Endothelial cell of umbilical vein (primary cell): Measurements from ENCODE around the gene EFCAB5. TPM values are rescaled to one million over a fixed set of nuclear protein-coding genes. Genes with fewer than 3 reads are reported as not detected.
A peak's percentile ranks its signal among the peaks of the same experiment; 100 is the strongest.

ENCODE experiments used
- BruUV-seq: library from RNA; stranded (reverse); fragments of 400-500 nt; replicated peaks from 2 replicates; lab custom pipeline; 2021; lab: Mats Ljungman, UMichigan
- CTCF ChIA-PET: fragments of 300-600, 350-600 bp; sonication (Branson Sonifier 250); formaldehyde crosslinking; loops from one replicate; lab custom pipeline; 2021; ENCODE audit warnings: antibody characterized with exemption, inconsistent platforms; lab: Charles Lee
- POLR2A ChIA-PET: fragments of 300-600, 350-600 bp; sonication (Branson Sonifier 250); formaldehyde crosslinking; loops from one replicate; lab custom pipeline; 2021; ENCODE audit warnings: antibody characterized with exemption, inconsistent platforms; lab: Charles Lee
- DNase-seq: peaks from one replicate; pipeline ENCODE4 v3.0.0-alpha.2; 2011; ENCODE audit warnings: low read depth, low spot score
- FAIRE-seq: peaks from 2 replicates; lab custom pipeline; 2011; peaks lifted over from hg19 to GRCh38; lab: Jason Lieb, UNC
- H2AFZ ChIP-seq: 2 replicates; pipeline ENCODE4 v1.6.0; 2012; ENCODE audit warnings: low read depth, low read length, control low read depth, inconsistent platforms
- H3K27ac ChIP-seq: 2 replicates; pipeline ENCODE4 v1.5.1; 2011; ENCODE audit warnings: low read depth, mild to moderate bottlenecking, control low read depth, low read length, moderate library complexity; ENCODE audit not compliant: insufficient read depth
- H3K27me3 ChIP-seq, 2 experiments: 2 replicates each; pipeline versions ENCODE4 v1.6.0 to v1.6.1; 2011; ENCODE audit warnings: low read length in 2 of 2, mixed read lengths in 1 of 2; ENCODE audit not compliant: control insufficient read depth in 2 of 2, insufficient read depth in 2 of 2
- H3K36me3 ChIP-seq, 2 experiments: 2 replicates in 1 of 2; 3 replicates in 1 of 2; pipeline ENCODE4 v1.5.1; 2011; ENCODE audit warnings: low read length in 2 of 2, mild to moderate bottlenecking in 1 of 2, moderate library complexity in 1 of 2; ENCODE audit not compliant: control insufficient read depth in 2 of 2, insufficient read depth in 2 of 2; ENCODE audit errors: extremely low read depth in 1 of 2
- H3K4me1 ChIP-seq: 3 replicates; pipeline ENCODE4 v1.5.1; 2011; ENCODE audit warnings: mild to moderate bottlenecking, low read length; ENCODE audit not compliant: control insufficient read depth, insufficient read depth; ENCODE audit errors: extremely low read depth
- H3K4me2 ChIP-seq: 2 replicates; pipeline ENCODE4 v1.6.1; 2011; ENCODE audit warnings: low read length, control low read depth, mixed read lengths; ENCODE audit not compliant: insufficient read depth
- H3K4me3 ChIP-seq, 3 experiments: fragments of 200-600 bp in 1 of 3; sonication (generic), shearing (Covaris generic) in 1 of 3; replicated peaks in 1 of 3; 2 replicates each; pipeline ENCODE4 v1.5.1; 2011 to 2016; ENCODE audit warnings: control low read depth in 3 of 3, low read length in 3 of 3, mild to moderate bottlenecking in 2 of 3, inconsistent platforms in 1 of 3, low read depth in 1 of 3, moderate library complexity in 1 of 3; ENCODE audit not compliant: insufficient read depth in 1 of 3
- H3K79me2 ChIP-seq: 2 replicates; pipeline ENCODE4 v1.6.0; 2012; ENCODE audit warnings: low read length, inconsistent platforms; ENCODE audit not compliant: control insufficient read depth, insufficient read depth
- H3K9ac ChIP-seq: replicated peaks from 2 replicates; pipeline ENCODE3; 2011; ENCODE audit warnings: low read length, control low read depth; ENCODE audit not compliant: insufficient read depth; ENCODE audit errors: extremely low read depth
- H3K9me1 ChIP-seq: replicated peaks from 3 replicates; pipeline ENCODE4 v1.6.0; 2011; ENCODE audit warnings: mild to moderate bottlenecking, low read length; ENCODE audit not compliant: control insufficient read depth, insufficient read depth; ENCODE audit errors: extremely low read depth
- H3K9me3 ChIP-seq: replicated peaks from 2 replicates; pipeline ENCODE4 v1.5.1; 2012; ENCODE audit warnings: low read length, inconsistent platforms; ENCODE audit not compliant: control insufficient read depth, insufficient read depth
- H4K20me1 ChIP-seq: replicated peaks from 2 replicates; pipeline ENCODE3; 2011; ENCODE audit warnings: mild to moderate bottlenecking, low read length; ENCODE audit not compliant: control insufficient read depth, insufficient read depth; ENCODE audit errors: extremely low read depth
- CTCF ChIP-seq, 2 donors: IDR thresholded peaks; 1 replicate in 1 of 2; 2 replicates in 1 of 2; pipeline ENCODE4 v1.5.1; 2011; ENCODE audit warnings: low read length in 2 of 2, mild to moderate bottlenecking in 2 of 2, moderate library complexity in 2 of 2, control low read depth in 1 of 2, inconsistent platforms in 1 of 2, low read depth in 1 of 2; ENCODE audit not compliant: insufficient read depth in 1 of 2; ENCODE audit errors: extremely low read depth in 1 of 2
- EZH2 ChIP-seq: IDR thresholded peaks from 2 replicates; pipeline ENCODE4 v1.6.1; 2012; ENCODE audit warnings: borderline replicate concordance, low read depth, mild to moderate bottlenecking, moderate library complexity, low read length, inconsistent platforms; ENCODE audit not compliant: severe bottlenecking
- FOS ChIP-seq: IDR thresholded peaks from 2 replicates; pipeline ENCODE4 v1.6.1; 2011; ENCODE audit warnings: mild to moderate bottlenecking, low read length, moderate library complexity, borderline replicate concordance; ENCODE audit not compliant: insufficient read depth
- GATA2 ChIP-seq: IDR thresholded peaks from 2 replicates; pipeline ENCODE4 v1.7.0; 2011; ENCODE audit warnings: low read depth, mild to moderate bottlenecking, moderate library complexity, mixed read lengths, low read length; ENCODE audit not compliant: insufficient read length, insufficient read depth
- JUN ChIP-seq: IDR thresholded peaks from 2 replicates; pipeline ENCODE4 v1.6.1; 2011; ENCODE audit warnings: borderline replicate concordance, low read depth; ENCODE audit not compliant: insufficient read length, insufficient read depth
- MAX ChIP-seq: IDR thresholded peaks from 2 replicates; pipeline ENCODE4 v1.6.1; 2011; ENCODE audit not compliant: insufficient read depth, insufficient read length
- MYC ChIP-seq: IDR thresholded peaks from one replicate; pipeline ENCODE4 v1.6.1; 2011; ENCODE audit warnings: mild to moderate bottlenecking, low read depth, low read length
- POLR2A ChIP-seq: IDR thresholded peaks from 2 replicates; pipeline ENCODE4 v1.6.1; 2012; ENCODE audit warnings: low read depth, mild to moderate bottlenecking, control low read depth, low read length
- POLR2AphosphoS5 ChIP-seq: IDR thresholded peaks from 2 replicates; pipeline ENCODE4 v1.6.1; 2012; ENCODE audit warnings: low read depth, mild to moderate bottlenecking, control low read depth, low read length, moderate library complexity; ENCODE audit not compliant: insufficient read depth
- dilution Hi-C: fragments of 300-500 bp; cut with MboI; formaldehyde crosslinking; loops from one replicate; pipeline ENCODE4 v1.15.0; 2019; ENCODE audit warnings: low sequenced_read_pairs; ENCODE audit not compliant: extremely low pct_ligation_motif_present
- intact Hi-C: fragments of 100-400 bp; cut with micrococcal nuclease; formaldehyde crosslinking; loops from one replicate; pipeline ENCODE4 v1.10.0; 2022
- polyA plus RNA-seq, 4 experiments: library from polyadenylated mRNA; depleted of rRNA in 3 of 4; stranded (reverse) in 3 of 4; unstranded in 1 of 4; fragments of >200 nt; gene quantifications; 2 replicates each; pipeline versions ENCODE4 v1.2.1 to v1.2.3, GENCODE V29; 2011 to 2012; ENCODE audit warnings: missing spikeins in 1 of 4
- total RNA-seq: library from RNA; stranded (reverse); gene quantifications from 2 replicates; pipeline ENCODE4 v1.2.3, GENCODE V29; 2021

The EFCAB5 gene
- total and polyA plus RNA-seq, 2 donors (not counting 3 experiments of a cell fraction or from before 2014, with no cell fraction given): 0.04 to 0.40 TPM

DNA sequence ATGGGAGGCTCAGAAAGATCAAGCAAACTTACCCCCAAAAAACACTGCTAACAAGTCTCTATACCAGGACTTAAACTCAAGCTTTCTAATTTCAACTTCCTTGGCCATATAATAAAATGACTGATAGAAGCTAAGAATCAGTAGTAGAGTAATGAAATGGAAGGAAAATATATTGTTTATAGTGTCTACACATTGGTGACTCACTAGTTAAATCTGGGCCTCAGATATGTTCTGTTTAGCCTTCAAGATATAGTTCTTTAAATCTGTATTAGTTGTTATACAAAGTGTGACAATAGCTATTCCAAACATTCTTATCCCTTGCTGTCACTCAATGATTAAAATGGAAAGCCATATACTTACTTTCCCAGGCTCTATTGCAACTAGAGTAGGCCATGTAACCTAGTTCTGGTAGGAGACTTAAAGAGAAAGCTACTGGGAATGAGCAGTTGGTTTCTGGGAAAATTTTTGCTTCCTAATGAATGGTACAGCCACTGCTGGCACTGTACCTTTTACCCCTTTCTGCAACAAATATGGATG is 29.7 kb upstream of the EFCAB5 start:
- no peak overlapping the region for H3K4me2 ChIP-seq
- H3K9ac ChIP-seq: no peak overlapping the region
- POLR2A ChIA-PET: no interaction called here
- intact Hi-C loops: no loop called here
- no peaks in the 10 kb centered on the region for H3K4me1 ChIP-seq
- H3K27ac ChIP-seq: no peak overlapping the region
- H3K9me3 ChIP-seq: no peaks in the 10 kb centered on the region
- H3K36me3 ChIP-seq: no peaks in the 10 kb centered on the region
- no TSS peak for BruUV-seq
- H2AFZ ChIP-seq: no peak overlapping the region
- H3K79me2 ChIP-seq: peaks cover 26% of the 10 kb centered on the region
- no peaks in the 10 kb centered on the region for H3K27me3 ChIP-seq
- peak; percentile 6 for TF ChIP-seq FOS
- TF ChIP-seq GATA2: no peak
- no peak overlapping the region for H3K4me3 ChIP-seq
- H3K9me1 ChIP-seq: no peaks in the 10 kb centered on the region
- dilution Hi-C loops: no loop called here
- DNase-seq (no peak), FAIRE-seq (no peak)
- H4K20me1 ChIP-seq: peaks cover 4% of the 10 kb centered on the region
- CTCF ChIA-PET: interaction anchor here (0.8 to 1.9 kb wide), 6 partner anchors 9 to 298 kb away, joined by 3 to 9 read pairs (median 4); no protein-coding TSS in a partner anchor

DNA sequence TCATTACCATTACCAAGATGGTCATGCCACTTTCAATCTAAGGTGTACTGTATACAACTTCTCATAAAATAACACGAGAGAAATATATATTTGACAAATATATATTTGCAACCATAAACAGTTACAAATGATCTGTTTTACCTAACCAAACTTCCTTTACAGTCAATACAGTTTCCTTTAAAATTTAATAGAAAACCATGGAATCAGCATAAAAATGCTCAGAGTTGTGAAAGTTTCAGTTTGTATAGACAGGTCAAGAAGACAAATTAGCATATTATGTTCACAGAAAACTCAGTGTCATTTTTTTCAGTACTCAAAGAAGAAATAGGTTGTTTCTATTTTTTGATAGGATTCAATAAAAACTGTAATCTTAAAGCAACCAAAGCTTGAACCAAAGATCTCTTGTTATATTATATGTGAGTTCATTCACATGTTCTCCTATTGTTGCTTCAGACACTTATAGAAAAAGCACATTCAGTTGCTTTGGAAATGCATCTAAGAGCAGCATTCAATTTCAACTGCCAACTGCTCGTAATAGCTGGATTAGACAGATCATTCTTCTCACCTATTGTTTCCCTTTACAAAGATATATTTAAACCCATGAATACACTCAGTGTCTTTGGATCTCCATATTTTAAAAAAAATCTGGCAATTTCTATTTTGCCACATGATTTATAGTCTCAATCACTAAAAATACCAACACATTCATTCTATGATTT is 26.5 kb upstream of the EFCAB5 start:
- peaks cover 4% of the 10 kb centered on the region for H4K20me1 ChIP-seq
- H3K79me2 ChIP-seq: peaks cover 25% of the 10 kb centered on the region
- H3K36me3 ChIP-seq: no peaks in the 10 kb centered on the region
- no peaks in the 10 kb centered on the region for H3K9me3 ChIP-seq
- TF ChIP-seq JUN (no peak), MYC (no peak), MAX (no peak), POLR2A (no peak), CTCF (IDR thresholded peaks at IDR 0.05; ENCODE audit: extremely low read depth in 1 of 2, insufficient read depth in 1 of 2, low read depth in 1 of 2, low read length in 2 of 2) (no peak), FOS (no peak), EZH2 (no peak), GATA2 (no peak), POLR2AphosphoS5 (no peak)
- no peak overlapping the region for H3K27ac ChIP-seq
- H3K27me3 ChIP-seq: no peaks in the 10 kb centered on the region
- FAIRE-seq (no peak), DNase-seq (no peak)
- H2AFZ ChIP-seq: no peak overlapping the region
- H3K4me1 ChIP-seq: peaks cover 7% of the 10 kb centered on the region
- H3K9me1 ChIP-seq: no peaks in the 10 kb centered on the region
- H3K9ac ChIP-seq: no peak overlapping the region
- CTCF ChIA-PET: interaction anchor here (1.0 kb wide), 2 partner anchors 15 to 22 kb away, joined by 3 read pairs; partner anchors contain the start of gene SSH2
- H3K4me2 ChIP-seq: no peak overlapping the region
- intact Hi-C loops (no loop called here), dilution Hi-C loops (no loop called here)
- H3K4me3 ChIP-seq: no peak overlapping the region
- no TSS peak for BruUV-seq
- POLR2A ChIA-PET: interaction anchor here (0.7 kb wide), 2 partner anchors 22 to 60 kb away, joined by 3 to 6 read pairs; no protein-coding TSS in a partner anchor
